A549 (cell line): Measurements from ENCODE around the gene STARD9. TPM values are rescaled to one million over a fixed set of nuclear protein-coding genes. Genes with fewer than 3 reads are reported as not detected.

Experiments
- ATAC-seq, 2 experiments: fragments of 200-7000 bp in 1 of 2; fragments of >200 bp in 1 of 2; cut with Nextera tagmentation in 1 of 2; cut with Tn5 transposase in 1 of 2; 3 replicates each; pipeline versions ENCODE4 v1.8.0 to v1.9.1; 2018 to 2020; ENCODE audit warnings: mild to moderate bottlenecking in 1 of 2, moderate library complexity in 1 of 2
- CTCF ChIA-PET: fragments of 300-600 bp; sonication (Branson Sonifier 250); formaldehyde crosslinking; extraction: SDS; loops from one replicate; lab custom pipeline; 2021; ENCODE audit warnings: antibody characterized with exemption, inconsistent platforms; lab: Yijun Ruan, JAX
- POLR2A ChIA-PET: fragments of 350-600 bp; formaldehyde crosslinking; extraction: SDS; loops from one replicate; lab custom pipeline; 2021; ENCODE audit warnings: antibody characterized with exemption, inconsistent platforms; lab: Yijun Ruan, JAX
- DNase-seq, 2 experiments: peaks; one replicate each; pipeline versions ENCODE4 v3.0.0 to v3.0.0-alpha.2; 2011 to 2016; ENCODE audit warnings: low read depth in 1 of 2, low spot score in 1 of 2
- FAIRE-seq: peaks from 2 replicates; lab custom pipeline; 2011; peaks lifted over from hg19 to GRCh38; lab: Jason Lieb, UNC
- H3K27ac ChIP-seq, 2 experiments: fragments of >200 bp; sonication (Bioruptor Twin); formaldehyde crosslinking; 3 replicates each; pipeline ENCODE4 v1.5.1; 2016 to 2017
- H3K4me1 ChIP-seq: fragments of >200 bp; sonication (Bioruptor Twin); formaldehyde crosslinking; 3 replicates; pipeline ENCODE4 v1.6.1; 2016
- H3K4me2 ChIP-seq: fragments of >200 bp; sonication (Bioruptor Twin); formaldehyde crosslinking; 3 replicates; pipeline ENCODE4 v1.6.1; 2016
- H3K4me3 ChIP-seq: fragments of >200 bp; sonication (Bioruptor Twin); formaldehyde crosslinking; 3 replicates; pipeline ENCODE4 v1.5.1; 2016
- H3K9me3 ChIP-seq: fragments of >200 bp; sonication (Bioruptor Twin); formaldehyde crosslinking; 3 replicates; pipeline ENCODE4 v1.6.1; 2016
- BHLHE40 ChIP-seq: IDR thresholded peaks from 2 replicates; pipeline ENCODE4 v1.6.1; 2012; ENCODE audit warnings: low read depth, low read length, inconsistent platforms
- CBX2 ChIP-seq: fragments of 200-600 bp; sonication (generic); IDR thresholded peaks from 2 replicates; pipeline ENCODE4 v1.6.1; 2016; ENCODE audit warnings: low read depth, mild to moderate bottlenecking, borderline replicate concordance
- CEBPB ChIP-seq, 2 experiments: fragments of >200 bp in 1 of 2; sonication (Bioruptor Twin) in 1 of 2; formaldehyde crosslinking in 1 of 2; IDR thresholded peaks; 2 replicates each; pipeline ENCODE4 v1.6.1; 2012 to 2016
- CHD2 ChIP-seq: fragments of 150-350 bp; IDR thresholded peaks from 2 replicates; pipeline ENCODE4 v1.6.1; 2014; ENCODE audit warnings: low read length; ENCODE audit not compliant: partially characterized antibody
- CHD4 ChIP-seq: fragments of 200-600 bp; sonication (generic); IDR thresholded peaks from 2 replicates; pipeline ENCODE4 v1.6.1; 2016; ENCODE audit warnings: antibody characterized with exemption, mild to moderate bottlenecking, borderline replicate concordance
- FOSL2 ChIP-seq, 2 experiments: fragments of 450-650 bp in 1 of 2; fragments of >200 bp in 1 of 2; sonication (Bioruptor Twin) in 1 of 2; formaldehyde crosslinking; IDR thresholded peaks; 2 replicates each; pipeline versions ENCODE4 v1.5.0 to v1.6.1; 2016 to 2020; ENCODE audit warnings: mild to moderate bottlenecking in 1 of 2, moderate library complexity in 1 of 2
- FOXS1 ChIP-seq: fragments of 250-450 bp; sonication (Bioruptor Pico); IDR thresholded peaks from 2 replicates; pipeline ENCODE4 v1.5.0; 2020; ENCODE audit warnings: mild to moderate bottlenecking, moderate library complexity
- HDAC2 ChIP-seq: fragments of 200-600 bp; sonication (generic); IDR thresholded peaks from 2 replicates; pipeline ENCODE4 v1.6.1; 2016
- HOXA7 ChIP-seq: fragments of 250-450 bp; sonication (Bioruptor Pico); IDR thresholded peaks from 2 replicates; pipeline ENCODE4 v1.5.0; 2020; ENCODE audit warnings: mild to moderate bottlenecking, moderate library complexity
- HOXB5 ChIP-seq: fragments of 250-450 bp; sonication (Bioruptor Pico); IDR thresholded peaks from 2 replicates; pipeline ENCODE4 v1.5.0; 2020; ENCODE audit warnings: mild to moderate bottlenecking, moderate library complexity
- JUNB ChIP-seq: fragments of >200 bp; sonication (Bioruptor Twin); formaldehyde crosslinking; IDR thresholded peaks from 2 replicates; pipeline ENCODE4 v1.6.1; 2016
- KDM1A ChIP-seq: fragments of 200-600 bp; sonication (generic); IDR thresholded peaks from 2 replicates; pipeline ENCODE4 v1.6.1; 2016; ENCODE audit warnings: low read depth, mild to moderate bottlenecking
- MAZ ChIP-seq: fragments of 150-350 bp; IDR thresholded peaks from 2 replicates; pipeline ENCODE4 v1.6.1; 2014; ENCODE audit warnings: antibody characterized with exemption, low read depth, low read length, borderline replicate concordance
- MYC ChIP-seq: IDR thresholded peaks from 2 replicates; pipeline ENCODE4 v1.6.1; 2012; ENCODE audit warnings: mild to moderate bottlenecking, inconsistent platforms, low read length, improper control_type of control experiment, borderline replicate concordance
- RFX5 ChIP-seq: fragments of 450-650 bp; IDR thresholded peaks from 2 replicates; pipeline ENCODE4 v1.7.1; 2014; ENCODE audit warnings: antibody characterized with exemption, mild to moderate bottlenecking, moderate library complexity
- TP53 ChIP-seq: fragments of 250-450 bp; sonication (Bioruptor Pico); IDR thresholded peaks from 2 replicates; pipeline ENCODE4 v1.5.0; 2021; ENCODE audit warnings: mild to moderate bottlenecking, moderate library complexity
- ZFP36 ChIP-seq: fragments of 450-650 bp; IDR thresholded peaks from 2 replicates; pipeline ENCODE4 v1.6.1; 2014; ENCODE audit warnings: borderline replicate concordance; ENCODE audit not compliant: partially characterized antibody
- ZNF302 ChIP-seq: fragments of 250-450 bp; sonication (Bioruptor Pico); IDR thresholded peaks from 2 replicates; pipeline ENCODE4 v1.9.0; 2021; ENCODE audit warnings: inconsistent platforms, mild to moderate bottlenecking, moderate library complexity
- WGBS: methylation state at CpG from one replicate; pipeline ENCODE4 v1.1.6; 2017; ENCODE audit errors: missing lambda C conversion rate; 5-methylcytosine and 5-hydroxymethylcytosine counted together
- polyA plus RNA-seq, 4 experiments: library from polyadenylated mRNA; depleted of rRNA in 3 of 4; stranded (reverse); fragments of >200 nt; fragmentation: RNase III in 1 of 4; extraction: RNeasy Plus Mini Kit Qiagen cat#74134 plus additional on column Dnase treatment in 1 of 4; gene quantifications; 2 replicates in 3 of 4; 3 replicates in 1 of 4; pipeline ENCODE4 v1.2.3, GENCODE V29; 2011 to 2017
- TF ChIP-seq, protein P1 (sequence below): fragments of 250-450 bp; sonication (Bioruptor Pico); IDR thresholded peaks from 2 replicates; pipeline ENCODE4 v1.5.0; 2021; ENCODE audit warnings: mild to moderate bottlenecking, moderate library complexity, borderline replicate concordance
- TF ChIP-seq, protein P2 (sequence below): fragments of 450-650 bp; IDR thresholded peaks from 2 replicates; pipeline ENCODE4 v1.6.1; 2014; ENCODE audit warnings: antibody characterized with exemption
- TF ChIP-seq, protein P3 (sequence below): fragments of >200 bp; sonication (Bioruptor Twin); formaldehyde crosslinking; IDR thresholded peaks from 3 replicates; pipeline ENCODE4 v1.6.1; 2016

Gene STARD9
- polyA plus RNA-seq, 2 of the 4 experiments (the other 2 are of a cell fraction): 1.2 TPM

DNA sequence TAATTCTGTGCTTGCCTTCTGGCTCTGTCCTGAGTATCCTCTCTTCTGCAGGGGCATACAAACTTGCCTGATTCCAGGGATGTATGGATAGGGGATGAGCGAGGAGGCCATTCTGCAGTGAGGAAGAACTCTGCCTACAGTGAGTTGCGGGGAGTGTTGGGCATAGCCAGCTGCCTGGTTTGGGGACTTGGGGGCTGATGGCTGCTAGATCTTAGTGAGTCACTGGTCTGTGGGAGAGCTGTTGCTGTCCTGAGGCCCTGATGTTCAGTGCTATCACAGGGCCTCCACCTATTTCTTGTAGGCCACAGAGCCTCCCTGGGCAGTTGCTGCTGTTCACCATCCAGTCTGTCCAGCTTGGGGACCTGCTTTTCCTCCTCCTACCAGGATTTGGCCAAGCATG lies 141.2 kb downstream of the STARD9 start:
- Histone ChIP-seq H3K4me3 (no peak overlapping the region), H3K27ac (no peak overlapping the region), H3K4me1 (no peaks in the 10 kb centered on the region), H3K9me3 (no peaks in the 10 kb centered on the region), H3K4me2 (no peak overlapping the region)
- TF ChIP-seq MYC (no peak), HOXB5 (no peak), KDM1A (no peak), MAZ (no peak), FOSL2 (IDR thresholded peaks at IDR 0.05) (no peak), FOSL2 (CRISPR knock-in tag; IDR thresholded peaks at IDR 0.05) (no peak)
- TF ChIP-seq, protein P1, sequence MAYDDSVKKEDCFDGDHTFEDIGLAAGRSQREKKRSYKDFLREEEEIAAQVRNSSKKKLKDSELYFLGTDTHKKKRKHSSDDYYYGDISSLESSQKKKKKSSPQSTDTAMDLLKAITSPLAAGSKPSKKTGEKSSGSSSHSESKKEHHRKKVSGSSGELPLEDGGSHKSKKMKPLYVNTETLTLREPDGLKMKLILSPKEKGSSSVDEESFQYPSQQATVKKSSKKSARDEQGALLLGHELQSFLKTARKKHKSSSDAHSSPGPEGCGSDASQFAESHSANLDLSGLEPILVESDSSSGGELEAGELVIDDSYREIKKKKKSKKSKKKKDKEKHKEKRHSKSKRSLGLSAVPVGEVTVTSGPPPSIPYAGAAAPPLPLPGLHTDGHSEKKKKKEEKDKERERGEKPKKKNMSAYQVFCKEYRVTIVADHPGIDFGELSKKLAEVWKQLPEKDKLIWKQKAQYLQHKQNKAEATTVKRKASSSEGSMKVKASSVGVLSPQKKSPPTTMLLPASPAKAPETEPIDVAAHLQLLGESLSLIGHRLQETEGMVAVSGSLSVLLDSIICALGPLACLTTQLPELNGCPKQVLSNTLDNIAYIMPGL (CRISPR knock-in tag): no peak
- ChIA-PET CTCF (interaction anchor here (1.0 to 2.0 kb wide), 5 partner anchors 10 to 509 kb away, joined by 3 to 7 read pairs (median 5); no protein-coding TSS in a partner anchor), POLR2A (no interaction called here)
- DNase-seq (no peak), FAIRE-seq (no peak), ATAC-seq (no peak)
- WGBS: no CpG with 5 or more reads among the region's 2 CpGs

DNA sequence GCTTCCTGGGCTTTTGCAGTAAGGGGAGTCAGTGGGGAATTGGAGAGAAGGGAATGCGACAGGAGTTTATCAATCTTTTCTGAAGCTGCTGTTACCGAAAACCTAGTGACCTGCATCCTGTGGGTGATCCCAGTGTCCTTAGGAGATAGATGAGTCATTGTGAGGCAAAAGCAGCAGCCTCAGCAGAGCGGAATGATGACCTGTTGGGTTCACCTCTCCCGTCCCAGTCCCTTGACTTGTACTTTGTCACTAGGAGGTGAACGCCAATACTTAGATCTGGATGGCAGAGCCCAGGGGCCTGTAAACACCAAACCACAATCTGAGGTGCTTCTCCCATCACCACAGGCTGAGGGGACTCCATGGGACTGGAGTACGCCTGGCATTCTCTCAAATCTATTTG lies 143.6 kb downstream of the STARD9 start:
- POLR2A ChIA-PET: no interaction called here
- DNase-seq (no peak), FAIRE-seq (no peak), ATAC-seq (no peak)
- 91% methylated on average over 6 of the region's 6 CpGs for WGBS
- Histone ChIP-seq H3K4me1 (no peaks in the 10 kb centered on the region), H3K27ac (no peak overlapping the region), H3K4me2 (no peak overlapping the region), H3K4me3 (no peak overlapping the region), H3K9me3 (no peaks in the 10 kb centered on the region)
- CTCF ChIA-PET: interaction anchor here (0.5 kb wide), 1 partner anchor 206 kb away, joined by 3 read pairs; no protein-coding TSS in a partner anchor
- TF ChIP-seq HOXA7 (no peak), CBX2 (no peak), TP53 (no peak), ZNF302 (no peak), CHD4 (no peak), BHLHE40 (no peak), FOXS1 (CRISPR knock-in tag) (no peak), JUNB (no peak), HDAC2 (no peak), ZFP36 (no peak)
- TF ChIP-seq, protein P2, sequence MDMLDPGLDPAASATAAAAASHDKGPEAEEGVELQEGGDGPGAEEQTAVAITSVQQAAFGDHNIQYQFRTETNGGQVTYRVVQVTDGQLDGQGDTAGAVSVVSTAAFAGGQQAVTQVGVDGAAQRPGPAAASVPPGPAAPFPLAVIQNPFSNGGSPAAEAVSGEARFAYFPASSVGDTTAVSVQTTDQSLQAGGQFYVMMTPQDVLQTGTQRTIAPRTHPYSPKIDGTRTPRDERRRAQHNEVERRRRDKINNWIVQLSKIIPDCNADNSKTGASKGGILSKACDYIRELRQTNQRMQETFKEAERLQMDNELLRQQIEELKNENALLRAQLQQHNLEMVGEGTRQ: no peak
- TF ChIP-seq, protein P3, sequence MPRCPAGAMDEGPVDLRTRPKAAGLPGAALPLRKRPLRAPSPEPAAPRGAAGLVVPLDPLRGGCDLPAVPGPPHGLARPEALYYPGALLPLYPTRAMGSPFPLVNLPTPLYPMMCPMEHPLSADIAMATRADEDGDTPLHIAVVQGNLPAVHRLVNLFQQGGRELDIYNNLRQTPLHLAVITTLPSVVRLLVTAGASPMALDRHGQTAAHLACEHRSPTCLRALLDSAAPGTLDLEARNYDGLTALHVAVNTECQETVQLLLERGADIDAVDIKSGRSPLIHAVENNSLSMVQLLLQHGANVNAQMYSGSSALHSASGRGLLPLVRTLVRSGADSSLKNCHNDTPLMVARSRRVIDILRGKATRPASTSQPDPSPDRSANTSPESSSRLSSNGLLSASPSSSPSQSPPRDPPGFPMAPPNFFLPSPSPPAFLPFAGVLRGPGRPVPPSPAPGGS: no peak

DNA sequence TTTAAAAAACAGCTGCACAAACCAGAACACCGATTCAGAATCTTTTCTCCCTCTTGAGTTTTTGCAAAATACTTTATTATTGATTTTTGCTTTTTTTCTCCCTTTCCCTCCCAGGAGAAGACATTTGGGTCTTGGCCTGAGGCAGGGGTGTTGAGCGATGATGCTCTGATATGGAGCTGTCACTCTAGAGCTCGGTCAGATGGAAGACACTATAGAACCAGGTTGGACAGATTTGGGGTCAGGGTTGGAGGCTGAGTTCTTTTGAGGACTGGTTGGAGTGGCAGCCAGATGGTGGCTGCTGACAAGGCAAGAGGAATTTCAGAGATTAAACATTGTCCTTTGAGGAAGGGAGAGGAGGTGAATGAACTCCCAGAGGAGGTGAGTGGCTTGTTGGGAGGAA lies 144.7 kb downstream of the STARD9 start:
- DNase-seq (no peak), FAIRE-seq (no peak), ATAC-seq (no peak)
- Histone ChIP-seq H3K9me3 (no peaks in the 10 kb centered on the region), H3K4me3 (no peak overlapping the region), H3K27ac (no peak overlapping the region), H3K4me1 (no peaks in the 10 kb centered on the region), H3K4me2 (no peak overlapping the region)
- 93% methylated on average over 3 of the region's 3 CpGs for WGBS
- ChIA-PET POLR2A (no interaction called here), CTCF (interaction anchor here (1.4 kb wide), 1 partner anchor 207 kb away, joined by 4 read pairs; no protein-coding TSS in a partner anchor)
- no peak for TF ChIP-seq CHD2
- TF ChIP-seq RFX5: no peak
- TF ChIP-seq CEBPB (IDR thresholded peaks at IDR 0.05): no peak
